Smooth muscle cell of the coronary artery (primary cell): Measurements from ENCODE around the gene ADH6. TPM values are rescaled to one million over a fixed set of nuclear protein-coding genes. Genes with fewer than 3 reads are reported as not detected.

Experiments
- total RNA-seq: library from RNA; depleted of rRNA; stranded (reverse); fragments of >200 nt; gene quantifications from 2 replicates; pipeline ENCODE4 v1.2.3, GENCODE V29; 2014; ENCODE audit warnings: low replicate concordance

ADH6 gene
- total RNA-seq: 0.70 TPM in 1 of 2 replicates, not detected in the other

GRCh38 chr4:99219072-99219471 lies at the start of gene ADH6:
TSS of gene ADH6 (minus strand) at chr4:99219246. CDS start at chr4:99219152, 94 bp downstream.

Other genes starting within 250 kb of the ADH6 start
- 21.5 and 146 TPM in 2 replicates for gene METAP1, start 223.5 kb downstream of the ADH6 start, total RNA-seq
- 175 and 393 TPM in 2 replicates for gene ADH5, start 130.5 kb downstream of the ADH6 start, total RNA-seq
- gene ADH4, start 74.9 kb downstream of the ADH6 start, total RNA-seq: not detected in 2 replicates
- gene ADH1A, start 71.7 kb upstream of the ADH6 start, total RNA-seq: not detected in 2 replicates
- 1.5 and 565 TPM in 2 replicates for gene ADH1B, start 102.2 kb upstream of the ADH6 start, total RNA-seq
- 0.08 and 0.12 TPM in 2 replicates for gene ADH1C, start 133.5 kb upstream of the ADH6 start, total RNA-seq
- gene ADH7, start 216.1 kb upstream of the ADH6 start, total RNA-seq: 0.70 TPM in 1 of 2 replicates, not detected in the other